ENCODE measurements around the gene ISG20.

DNA sequence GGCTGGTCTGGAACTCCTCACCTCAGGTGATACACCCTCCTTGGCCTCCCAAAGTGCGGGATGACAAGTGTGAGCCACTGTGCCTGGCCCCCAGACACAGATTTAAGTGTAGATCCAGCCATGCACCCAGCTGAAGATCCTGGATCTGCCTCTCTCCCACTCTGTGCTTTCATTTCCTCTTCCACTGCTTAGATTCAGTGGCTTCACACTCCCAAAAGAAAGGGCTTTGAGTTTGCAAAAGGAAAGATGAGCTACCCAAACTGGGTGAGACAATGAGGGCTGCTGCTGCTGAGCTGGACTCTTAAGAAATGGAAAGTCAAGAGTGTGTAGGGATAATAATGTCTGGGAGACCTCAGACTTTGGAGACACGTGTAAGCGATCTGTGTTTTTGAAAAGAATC, 45.5 kb downstream of the ISG20 start:
- TF ChIP-seq, protein P1, sequence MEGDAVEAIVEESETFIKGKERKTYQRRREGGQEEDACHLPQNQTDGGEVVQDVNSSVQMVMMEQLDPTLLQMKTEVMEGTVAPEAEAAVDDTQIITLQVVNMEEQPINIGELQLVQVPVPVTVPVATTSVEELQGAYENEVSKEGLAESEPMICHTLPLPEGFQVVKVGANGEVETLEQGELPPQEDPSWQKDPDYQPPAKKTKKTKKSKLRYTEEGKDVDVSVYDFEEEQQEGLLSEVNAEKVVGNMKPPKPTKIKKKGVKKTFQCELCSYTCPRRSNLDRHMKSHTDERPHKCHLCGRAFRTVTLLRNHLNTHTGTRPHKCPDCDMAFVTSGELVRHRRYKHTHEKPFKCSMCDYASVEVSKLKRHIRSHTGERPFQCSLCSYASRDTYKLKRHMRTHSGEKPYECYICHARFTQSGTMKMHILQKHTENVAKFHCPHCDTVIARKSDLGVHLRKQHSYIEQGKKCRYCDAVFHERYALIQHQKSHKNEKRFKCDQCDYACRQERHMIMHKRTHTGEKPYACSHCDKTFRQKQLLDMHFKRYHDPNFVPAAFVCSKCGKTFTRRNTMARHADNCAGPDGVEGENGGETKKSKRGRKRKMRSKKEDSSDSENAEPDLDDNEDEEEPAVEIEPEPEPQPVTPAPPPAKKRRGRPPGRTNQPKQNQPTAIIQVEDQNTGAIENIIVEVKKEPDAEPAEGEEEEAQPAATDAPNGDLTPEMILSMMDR (IDR thresholded peaks at IDR 0.05) = no peak
- TF ChIP-seq POLR2A (IDR thresholded peaks at IDR 0.05) = no peak
